K562 (cell line): ENCODE data around the gene FNDC11. TPM values are rescaled to one million over a fixed set of nuclear protein-coding genes. Genes with fewer than 3 reads are reported as not detected.
A peak's percentile ranks its signal among the peaks of the same experiment; 100 is the strongest.

Experiments used
- ATF1 ChIP-seq, 2 experiments: fragments of 450-650 bp in 1 of 2; IDR thresholded peaks; 2 replicates each; pipeline ENCODE4 v1.6.1; 2016; ENCODE audit warnings: missing compliant biosample characterization in 1 of 2, missing genetic modification characterization in 1 of 2
- ATF4 ChIP-seq: fragments of 450-650 bp; formaldehyde crosslinking; IDR thresholded peaks from 2 replicates; pipeline ENCODE4 v1.4.0; 2022; ENCODE audit warnings: mild to moderate bottlenecking, moderate library complexity
- EGR1 ChIP-seq: fragments of 450-650 bp; conservative IDR thresholded peaks from 2 replicates; pipeline ENCODE4 v1.6.1; 2017; ENCODE audit warnings: mild to moderate bottlenecking
- ELF1 ChIP-seq: fragments of 200-800 bp; sonication (Bioruptor generic); IDR thresholded peaks from 2 replicates; pipeline ENCODE4 v1.6.1; 2016; ENCODE audit warnings: missing genetic modification characterization, missing compliant biosample characterization
- EP400 ChIP-seq: fragments of 450-650 bp; IDR thresholded peaks from 2 replicates; pipeline ENCODE4 v1.6.1; 2017; ENCODE audit warnings: antibody characterized with exemption, mild to moderate bottlenecking, moderate library complexity
- FOXM1 ChIP-seq, 2 experiments: fragments of 450-650 bp in 1 of 2; sonication (generic) in 1 of 2; formaldehyde crosslinking in 1 of 2; IDR thresholded peaks; 2 replicates each; pipeline versions ENCODE4 v1.6.1 to v1.9.0; 2017 to 2022; ENCODE audit warnings: low read depth in 2 of 2, mild to moderate bottlenecking in 2 of 2, missing genetic modification reagents in 1 of 2, moderate library complexity in 1 of 2
- FOXP1 ChIP-seq: sonication (generic); formaldehyde crosslinking; IDR thresholded peaks from 2 replicates; pipeline ENCODE4 v1.8.0; 2022; ENCODE audit warnings: mild to moderate bottlenecking, missing genetic modification reagents
- GABPA ChIP-seq: fragments of 200-800 bp; sonication (Bioruptor generic); conservative IDR thresholded peaks from 2 replicates; pipeline ENCODE4 v1.6.1; 2016; ENCODE audit warnings: low read depth, missing genetic modification characterization, missing compliant biosample characterization
- HDAC2 ChIP-seq: fragments of 450-650 bp; IDR thresholded peaks from 2 replicates; pipeline ENCODE4 v1.6.1; 2016; ENCODE audit warnings: mild to moderate bottlenecking
- MAX ChIP-seq: sonication (generic); formaldehyde crosslinking; IDR thresholded peaks from 2 replicates; pipeline ENCODE4 v1.9.0; 2022; ENCODE audit warnings: mild to moderate bottlenecking, missing genetic modification reagents
- NEUROD1 ChIP-seq: fragments of 150-350 bp; IDR thresholded peaks from 2 replicates; pipeline ENCODE4 v1.6.1; 2014; ENCODE audit warnings: borderline replicate concordance, low read length, low read depth; ENCODE audit not compliant: partially characterized antibody
- POLR3G ChIP-seq: IDR thresholded peaks from 2 replicates; pipeline ENCODE4 v1.6.1; 2011; ENCODE audit not compliant: insufficient read length, insufficient replicate concordance; ENCODE audit errors: extremely low read depth
- RBBP5 ChIP-seq: fragments of 200-600 bp; sonication (generic); IDR thresholded peaks from 2 replicates; pipeline ENCODE4 v1.6.1; 2012; ENCODE audit warnings: borderline replicate concordance, mild to moderate bottlenecking, low read length, control low read depth, inconsistent platforms; ENCODE audit not compliant: insufficient read depth, poor library complexity, severe bottlenecking
- SRSF1 ChIP-seq: fragments of 200-400 bp; formaldehyde crosslinking; IDR thresholded peaks from 2 replicates; pipeline ENCODE4 v1.6.1; 2017; ENCODE audit warnings: mild to moderate bottlenecking, low read depth, low read length, moderate library complexity
- TFAP4 ChIP-seq: sonication (generic); formaldehyde crosslinking; IDR thresholded peaks from 2 replicates; pipeline ENCODE4 v1.8.0; 2022; ENCODE audit warnings: missing genetic modification reagents, mild to moderate bottlenecking, moderate library complexity, borderline replicate concordance
- THRB ChIP-seq: fragments of 450-650 bp; formaldehyde crosslinking; conservative IDR thresholded peaks from 2 replicates; pipeline ENCODE4 v1.4.0; 2022; ENCODE audit warnings: mild to moderate bottlenecking, missing genetic modification characterization
- TSC22D4 ChIP-seq: fragments of 450-650 bp; IDR thresholded peaks from 2 replicates; pipeline ENCODE4 v1.6.1; 2016; ENCODE audit warnings: missing genetic modification characterization, missing biosample characterization, control low read depth
- XRCC4 ChIP-seq: IDR thresholded peaks from one replicate; pipeline ENCODE4 v1.6.1; 2011; ENCODE audit not compliant: insufficient read depth, insufficient read length; ENCODE audit errors: extremely low read depth
- ZBTB7A ChIP-seq: IDR thresholded peaks from 2 replicates; pipeline ENCODE4 v1.6.1; 2011; ENCODE audit warnings: low read depth, mild to moderate bottlenecking, low read length, moderate library complexity, borderline replicate concordance; ENCODE audit not compliant: control insufficient read depth
- ZEB2 ChIP-seq: fragments of 450-650 bp; IDR thresholded peaks from 2 replicates; pipeline ENCODE4 v1.6.1; 2016
- ZNF212 ChIP-seq: fragments of 450-650 bp; formaldehyde crosslinking; IDR thresholded peaks from 2 replicates; pipeline ENCODE4 v1.4.0; 2020; ENCODE audit warnings: mild to moderate bottlenecking
- ZNF384 ChIP-seq: IDR thresholded peaks from 2 replicates; pipeline ENCODE4 v1.6.1; 2012; ENCODE audit warnings: low read depth, low read length, improper control_type of control experiment
- ZNF695 ChIP-seq: fragments of 450-650 bp; formaldehyde crosslinking; IDR thresholded peaks from 2 replicates; pipeline ENCODE4 v1.4.0; 2020; ENCODE audit warnings: mild to moderate bottlenecking, moderate library complexity
- polyA plus RNA-seq, 8 experiments: library from polyadenylated mRNA; depleted of rRNA in 4 of 8; stranded (reverse) in 5 of 8; unstranded in 3 of 8; fragments of >200 nt; fragmentation: Nextera tagmentation in 2 of 8; fragmentation: Illumina TruSeq in 1 of 8; extraction: Ambion mirVana in 2 of 8; extraction: Trizol in 1 of 8; gene quantifications; 2 replicates each; pipeline versions ENCODE4 v1.2.1 to v1.2.3, GENCODE V29; 2011 to 2014; ENCODE audit warnings: inconsistent platforms in 1 of 8, missing spikeins in 1 of 8
- total RNA-seq, 7 experiments: library from RNA; depleted of rRNA in 6 of 7; stranded (reverse); fragments of >200 nt in 6 of 7; fragmentation: Illumina TruSeq in 2 of 7; extraction: Trizol in 2 of 7; gene quantifications; 2 replicates each; pipeline versions ENCODE4 v1.2.1 to v1.2.3, GENCODE V29; 2011 to 2021; ENCODE audit warnings: low replicate concordance in 1 of 7

FNDC11 gene
- total and polyA plus RNA-seq, 9 of the 15 experiments (the other 6 are each of a cell fraction or from before 2014, with no cell fraction given): 0.08 to 2.3 (median 0.64) TPM; not detected in 2

GRCh38 chr20:63552481-63553249 lies 1.3 kb upstream of the FNDC11 start (continued):
- TF ChIP-seq FOXP1 (CRISPR knock-in tag) (peak; percentile 70; the same call in 1 of the 2 replicates), FOXM1 (IDR thresholded peaks at IDR 0.05; ENCODE audit: low read depth) (no peak), FOXM1 (CRISPR knock-in tag; IDR thresholded peaks at IDR 0.05; ENCODE audit: low read depth) (no peak), NEUROD1 (peak; percentile 33), RBBP5 (no peak), XRCC4 (no peak), GABPA (tag) (peak; percentile 87), SRSF1 (no peak), ELF1 (tag) (peak; percentile 54), ZNF384 (peak; percentile 50), POLR3G (no peak), TFAP4 (CRISPR knock-in tag) (peak; percentile 26), EGR1 (peak; percentile 95), EP400 (no peak), HDAC2 (0 out of 2 replicates have a peak, but pooled peaks have one; percentile 47), ZNF695 (CRISPR knock-in tag) (no peak), ATF1 (CRISPR knock-in tag; IDR thresholded peaks at IDR 0.05) (no peak), ATF1 (tag; IDR thresholded peaks at IDR 0.05) (peak; percentile 38; the same call in 1 of the 2 replicates), ATF4 (CRISPR knock-in tag) (no peak), ZBTB7A (peak; percentile 63; the same call in 1 of the 2 replicates), ZEB2 (peak; percentile 59; the same call in 1 of the 2 replicates), THRB (CRISPR knock-in tag) (0 out of 2 replicates have a peak, but pooled peaks have one; percentile 35), TSC22D4 (tag) (no peak), ZNF212 (CRISPR knock-in tag) (no peak), MAX (peak; percentile 43; the same call in 1 of the 2 replicates)
